T-helper 1 cell treated with Interleukin-12 subunit alpha and Interleukin-12 subunit beta and Interleukin-4 antibody, amounts not matched to agents 30 μg/mL and 1 μg/mL, for 36 hours (primary cell): ENCODE results near the gene MYPOP.

Experiments
- H3K27ac Mint-ChIP-seq: one replicate; pipeline ENCODE4 v1.8.0; 2021; ENCODE audit warnings: mild to moderate bottlenecking, mixed read lengths
- H3K27me3 Mint-ChIP-seq: one replicate; pipeline ENCODE4 v1.8.0; 2021; ENCODE audit warnings: low read depth, mixed read lengths
- H3K36me3 Mint-ChIP-seq: one replicate; pipeline ENCODE4 v1.8.0; 2021; ENCODE audit warnings: low read depth, mixed read lengths
- H3K4me1 Mint-ChIP-seq: one replicate; pipeline ENCODE4 v1.8.0; 2021; ENCODE audit warnings: low read depth, mixed read lengths
- H3K4me3 Mint-ChIP-seq: one replicate; pipeline ENCODE4 v1.8.0; 2021; ENCODE audit warnings: mild to moderate bottlenecking, moderate library complexity, mixed read lengths
- H3K9me3 Mint-ChIP-seq: one replicate; pipeline ENCODE4 v1.8.0; 2021; ENCODE audit warnings: mixed read lengths

The MYPOP gene

GRCh38 chr19:45919678-45920077 lies 17.3 kb upstream of the MYPOP start:
- H3K36me3 Mint-ChIP-seq: no peaks in the 10 kb centered on the region
- H3K27ac Mint-ChIP-seq: no peak overlapping the region
- H3K27me3 Mint-ChIP-seq: no peaks in the 10 kb centered on the region
- H3K4me3 Mint-ChIP-seq: no peak overlapping the region
- peaks cover 32% of the 10 kb centered on the region for H3K4me1 Mint-ChIP-seq
- no peaks in the 10 kb centered on the region for H3K9me3 Mint-ChIP-seq

GRCh38 chr19:45918721-45919120 lies 16.3 kb upstream of the MYPOP start:
- peaks cover under 1% of the 10 kb centered on the region for H3K27me3 Mint-ChIP-seq
- peak overlapping the region; percentile 31 for H3K27ac Mint-ChIP-seq
- H3K4me1 Mint-ChIP-seq: peaks cover 32% of the 10 kb centered on the region
- H3K36me3 Mint-ChIP-seq: no peaks in the 10 kb centered on the region
- H3K9me3 Mint-ChIP-seq: no peaks in the 10 kb centered on the region
- peak overlapping the region; percentile 31 for H3K4me3 Mint-ChIP-seq

- Mint-ChIP-seq H3K9me3 (no peaks in the 10 kb centered on the region), H3K4me1 (peaks cover 32% of the 10 kb centered on the region), H3K4me3 (no peak overlapping the region), H3K27me3 (peaks cover 10% of the 10 kb centered on the region), H3K27ac (peak overlapping the region; percentile 67), H3K36me3 (no peaks in the 10 kb centered on the region)
Observed at GRCh38 chr19:45917421-45918091, 15.1 kb upstream of the MYPOP start.

- Mint-ChIP-seq H3K4me1 (peaks cover 19% of the 10 kb centered on the region), H3K27me3 (peaks cover 15% of the 10 kb centered on the region), H3K27ac (no peak within 1 kb of the TSS), H3K36me3 (no peaks in the 10 kb centered on the region), H3K9me3 (no peaks in the 10 kb centered on the region), H3K4me3 (no peak within 1 kb of the TSS)
Observed at GRCh38 chr19:45913874-45914830, 11.7 kb upstream of the MYPOP start, which contains the start of gene NANOS2. Gene NANOS2, minus strand, starts transcription at chr19:45914778. Its CDS starts 85 bp downstream, at chr19:45914693.

GRCh38 chr19:45911291-45911690 lies 8.9 kb upstream of the MYPOP start:
- peaks cover 15% of the 10 kb centered on the region for H3K27me3 Mint-ChIP-seq
- no peaks in the 10 kb centered on the region for H3K9me3 Mint-ChIP-seq
- no peaks in the 10 kb centered on the region for H3K36me3 Mint-ChIP-seq
- H3K27ac Mint-ChIP-seq: no peak overlapping the region
- peaks cover 3% of the 10 kb centered on the region for H3K4me1 Mint-ChIP-seq
- no peak overlapping the region for H3K4me3 Mint-ChIP-seq

GRCh38 chr19:45908956-45909355 lies 6.5 kb upstream of the MYPOP start:
- H3K27me3 Mint-ChIP-seq: peaks cover 15% of the 10 kb centered on the region
- H3K36me3 Mint-ChIP-seq: no peaks in the 10 kb centered on the region
- peaks cover 3% of the 10 kb centered on the region for H3K4me1 Mint-ChIP-seq
- no peak overlapping the region for H3K27ac Mint-ChIP-seq
- no peak overlapping the region for H3K4me3 Mint-ChIP-seq
- no peaks in the 10 kb centered on the region for H3K9me3 Mint-ChIP-seq

GRCh38 chr19:45906221-45906620 lies 3.8 kb upstream of the MYPOP start:
- H3K27ac Mint-ChIP-seq: no peak overlapping the region
- no peak overlapping the region for H3K4me3 Mint-ChIP-seq
- peaks cover 6% of the 10 kb centered on the region for H3K27me3 Mint-ChIP-seq
- H3K36me3 Mint-ChIP-seq: no peaks in the 10 kb centered on the region
- no peaks in the 10 kb centered on the region for H3K9me3 Mint-ChIP-seq
- peaks cover 8% of the 10 kb centered on the region for H3K4me1 Mint-ChIP-seq

- Mint-ChIP-seq H3K4me3 (no peak overlapping the region), H3K4me1 (peaks cover 13% of the 10 kb centered on the region), H3K36me3 (peaks cover 6% of the 10 kb centered on the region), H3K27ac (no peak overlapping the region), H3K27me3 (peaks cover 4% of the 10 kb centered on the region), H3K9me3 (no peaks in the 10 kb centered on the region)
Observed at GRCh38 chr19:45905011-45905410, 2.6 kb upstream of the MYPOP start.

GRCh38 chr19:45902651-45903625 lies 525 bp upstream of the MYPOP start:
- peak overlapping the region; percentile 88 for H3K27ac Mint-ChIP-seq
- peaks cover 11% of the 10 kb centered on the region for H3K4me1 Mint-ChIP-seq
- no peaks in the 10 kb centered on the region for H3K9me3 Mint-ChIP-seq
- no peaks in the 10 kb centered on the region for H3K27me3 Mint-ChIP-seq
- H3K4me3 Mint-ChIP-seq: peak overlapping the region; percentile 98
- H3K36me3 Mint-ChIP-seq: peaks cover 17% of the 10 kb centered on the region

GRCh38 chr19:45901432-45901911 lies 941 bp downstream of the MYPOP start:
- Mint-ChIP-seq H3K4me3 (peak overlapping the region; percentile 31), H3K36me3 (peaks cover 17% of the 10 kb centered on the region), H3K27ac (no peak overlapping the region), H3K9me3 (no peaks in the 10 kb centered on the region), H3K4me1 (peaks cover 11% of the 10 kb centered on the region), H3K27me3 (no peaks in the 10 kb centered on the region)

GRCh38 chr19:45900738-45901431 lies 1.5 kb downstream of the MYPOP start:
- Mint-ChIP-seq H3K4me3 (peak overlapping the region; percentile 34), H3K27ac (no peak overlapping the region)

GRCh38 chr19:45899919-45900589 lies 2.4 kb downstream of the MYPOP start:
- H3K4me1 Mint-ChIP-seq: peaks cover 11% of the 10 kb centered on the region
- H3K9me3 Mint-ChIP-seq: no peaks in the 10 kb centered on the region
- peaks cover 20% of the 10 kb centered on the region for H3K36me3 Mint-ChIP-seq
- no peak overlapping the region for H3K4me3 Mint-ChIP-seq
- H3K27ac Mint-ChIP-seq: no peak overlapping the region
- no peaks in the 10 kb centered on the region for H3K27me3 Mint-ChIP-seq

More at GRCh38 chr19:45900738-45901431, 1.5 kb downstream of the MYPOP start:
- Mint-ChIP-seq H3K27me3 (no peaks in the 10 kb centered on the region), H3K4me1 (peaks cover 11% of the 10 kb centered on the region), H3K9me3 (no peaks in the 10 kb centered on the region), H3K36me3 (peaks cover 17% of the 10 kb centered on the region)

GRCh38 chr19:45899253-45899652 lies 3.2 kb downstream of the MYPOP start:
- Mint-ChIP-seq H3K27me3 (no peaks in the 10 kb centered on the region), H3K36me3 (peaks cover 20% of the 10 kb centered on the region), H3K4me1 (peaks cover 11% of the 10 kb centered on the region), H3K4me3 (no peak overlapping the region), H3K27ac (no peak overlapping the region), H3K9me3 (no peaks in the 10 kb centered on the region)
